GM12874 (cell line): ENCODE measurements around the gene EFNA3.

ENCODE experiments used
- CTCF ChIP-seq: IDR thresholded peaks from 2 replicates; pipeline ENCODE4 v1.5.1; 2011; ENCODE audit warnings: low read depth, mild to moderate bottlenecking, control low read depth, low read length, moderate library complexity; ENCODE audit not compliant: insufficient read depth

Gene EFNA3

GRCh38 chr1:155116113-155116764, 37.6 kb downstream of the EFNA3 start:
- no peak for TF ChIP-seq CTCF

- no peak for TF ChIP-seq CTCF
These were observed 39.0 kb downstream of the EFNA3 start for GRCh38 chr1:155117610-155118009.

- TF ChIP-seq CTCF: no peak
These were observed 41.6 kb downstream of the EFNA3 start for GRCh38 chr1:155120253-155120652.

GRCh38 chr1:155121249-155121648, 42.6 kb downstream of the EFNA3 start:
- no peak for TF ChIP-seq CTCF

GRCh38 chr1:155122308-155122707, 43.7 kb downstream of the EFNA3 start:
- TF ChIP-seq CTCF: no peak

- no peak for TF ChIP-seq CTCF
These were observed 45.2 kb downstream of the EFNA3 start for GRCh38 chr1:155123801-155124200.

- TF ChIP-seq CTCF: no peak
These were observed 46.1 kb downstream of the EFNA3 start for GRCh38 chr1:155124503-155125463.
